GM13977 (cell line): ENCODE results near the gene MSI2.

Source experiments
- DNase-seq: peaks from one replicate; pipeline ENCODE4 v3.0.0; 2012; ENCODE audit warnings: low spot score
- in situ Hi-C: fragments of 300-500 bp; cut with MboI; formaldehyde crosslinking; loops from one replicate; pipeline ENCODE4 v1.12.0; 2022; ENCODE audit warnings: low sequenced_read_pairs, low pct_unique_long_range_greater_than_20kb, mixed read lengths, inconsistent platforms; ENCODE audit not compliant: unreplicated experiment
- TF ChIP-seq, protein P1 (sequence below): IDR thresholded peaks from 2 replicates; pipeline ENCODE4 v1.5.1; 2012; ENCODE audit warnings: mild to moderate bottlenecking, control low read depth; ENCODE audit not compliant: insufficient read depth; ENCODE audit errors: extremely low read depth, missing control alignments

Gene MSI2

GRCh38 chr17:57344261-57344660, 87.9 kb downstream of the MSI2 start:
- TF ChIP-seq, protein P1, sequence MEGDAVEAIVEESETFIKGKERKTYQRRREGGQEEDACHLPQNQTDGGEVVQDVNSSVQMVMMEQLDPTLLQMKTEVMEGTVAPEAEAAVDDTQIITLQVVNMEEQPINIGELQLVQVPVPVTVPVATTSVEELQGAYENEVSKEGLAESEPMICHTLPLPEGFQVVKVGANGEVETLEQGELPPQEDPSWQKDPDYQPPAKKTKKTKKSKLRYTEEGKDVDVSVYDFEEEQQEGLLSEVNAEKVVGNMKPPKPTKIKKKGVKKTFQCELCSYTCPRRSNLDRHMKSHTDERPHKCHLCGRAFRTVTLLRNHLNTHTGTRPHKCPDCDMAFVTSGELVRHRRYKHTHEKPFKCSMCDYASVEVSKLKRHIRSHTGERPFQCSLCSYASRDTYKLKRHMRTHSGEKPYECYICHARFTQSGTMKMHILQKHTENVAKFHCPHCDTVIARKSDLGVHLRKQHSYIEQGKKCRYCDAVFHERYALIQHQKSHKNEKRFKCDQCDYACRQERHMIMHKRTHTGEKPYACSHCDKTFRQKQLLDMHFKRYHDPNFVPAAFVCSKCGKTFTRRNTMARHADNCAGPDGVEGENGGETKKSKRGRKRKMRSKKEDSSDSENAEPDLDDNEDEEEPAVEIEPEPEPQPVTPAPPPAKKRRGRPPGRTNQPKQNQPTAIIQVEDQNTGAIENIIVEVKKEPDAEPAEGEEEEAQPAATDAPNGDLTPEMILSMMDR, result no peak
- in situ Hi-C loops, result no loop called here
- no peak for DNase-seq

DNA sequence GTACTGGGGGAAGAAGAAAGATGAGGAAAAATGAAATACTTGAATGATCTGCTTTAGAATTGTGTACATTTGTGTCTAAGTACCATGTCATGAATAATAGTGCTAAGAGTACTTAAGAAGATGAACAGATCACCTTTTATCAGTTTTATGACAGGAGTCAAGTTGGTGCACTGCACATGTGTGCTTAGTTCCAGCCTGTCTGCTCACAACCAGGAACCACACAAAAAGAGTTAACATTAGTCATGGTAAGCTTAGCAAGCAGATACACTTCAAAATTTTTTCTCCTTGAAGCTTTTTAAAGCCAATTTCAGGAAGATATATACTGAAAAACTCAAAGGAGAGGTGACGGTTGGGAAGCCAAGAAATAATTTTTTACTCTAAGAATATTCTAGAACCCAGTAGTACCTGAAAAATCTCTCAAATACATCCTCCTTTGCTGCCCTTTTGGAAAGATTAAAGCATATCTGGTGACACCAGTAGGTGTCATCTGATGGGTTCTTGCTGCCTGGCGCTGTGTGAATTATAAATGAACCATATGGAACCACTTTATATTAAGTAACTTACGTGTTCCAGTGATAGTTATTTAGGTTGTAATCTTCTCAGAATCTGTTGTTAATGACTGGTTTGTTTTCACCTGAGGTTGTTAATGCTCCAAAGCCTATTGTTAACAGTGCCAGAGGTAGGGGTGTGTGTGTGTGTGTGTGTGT, 93.4 kb downstream of the MSI2 start:
- in situ Hi-C loops, result no loop called here
- no peak for DNase-seq
- TF ChIP-seq, protein P1, result no peak

- in situ Hi-C loops, result no loop called here
- TF ChIP-seq, protein P1, result no peak
- no peak for DNase-seq
Observed at GRCh38 chr17:57350266-57350665, 93.9 kb downstream of the MSI2 start.

DNA sequence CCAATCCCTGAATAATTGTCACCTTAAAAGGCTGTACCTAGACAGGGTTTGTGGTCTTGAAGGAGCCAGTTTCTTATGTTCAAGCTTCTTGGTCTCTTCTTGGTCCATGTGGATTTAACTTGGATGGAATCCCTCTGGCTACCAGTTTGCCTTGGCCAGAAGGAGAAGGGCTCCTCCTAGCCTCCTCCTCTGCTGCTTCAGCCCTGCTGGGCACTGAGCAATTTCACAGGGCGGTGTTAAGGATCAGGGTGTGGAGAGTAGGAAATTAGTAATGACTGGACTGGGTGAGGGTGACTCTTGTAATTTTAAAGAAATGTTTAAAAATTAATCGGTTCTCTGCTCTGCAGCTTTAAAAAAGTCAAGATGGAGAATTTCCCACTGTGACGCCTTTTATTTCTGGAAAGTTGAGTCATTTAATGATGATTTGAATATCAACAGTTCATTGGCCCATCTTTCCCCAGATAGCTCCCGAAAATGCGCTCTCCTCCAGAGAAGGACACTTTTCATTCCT, 96.4 kb downstream of the MSI2 start:
- TF ChIP-seq, protein P1, result no peak

GRCh38 chr17:57354673-57355072, 98.3 kb downstream of the MSI2 start:
- TF ChIP-seq, protein P1, result no peak
- in situ Hi-C loops, result no loop called here
- DNase-seq, result no peak

More for the DNA sequence above, 96.4 kb downstream of the MSI2 start:
- no peak for DNase-seq
- in situ Hi-C loops, result no loop called here

GRCh38 chr17:57355090-57355859, 99.0 kb downstream of the MSI2 start:
- in situ Hi-C loops, result no loop called here

More at GRCh38 chr17:57355090-57355859, 99.0 kb downstream of the MSI2 start:
- TF ChIP-seq, protein P1, result no peak
- DNase-seq, result no peak
